ENCODE data around the gene KPNA4.

KPNA4 gene

DNA sequence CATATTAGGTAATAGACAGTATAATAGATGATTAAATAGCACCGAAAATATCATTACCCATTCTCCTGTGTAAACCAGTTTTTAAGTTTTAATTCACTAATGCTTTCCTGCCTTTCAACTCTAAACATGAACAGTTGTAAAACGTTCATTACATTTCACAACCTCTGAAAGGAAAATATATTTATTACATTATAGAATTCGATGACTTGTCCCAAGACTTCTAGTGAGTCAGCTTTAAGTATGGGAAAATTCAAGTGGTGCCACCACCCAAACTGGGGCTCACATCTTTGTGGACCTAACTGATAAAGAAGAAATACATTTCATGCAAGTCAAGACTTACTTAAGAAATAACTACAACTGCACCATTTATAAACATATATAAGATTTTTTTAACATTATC lies 117.8 kb downstream of the KPNA4 start:
- no peak for DNase-seq

DNA sequence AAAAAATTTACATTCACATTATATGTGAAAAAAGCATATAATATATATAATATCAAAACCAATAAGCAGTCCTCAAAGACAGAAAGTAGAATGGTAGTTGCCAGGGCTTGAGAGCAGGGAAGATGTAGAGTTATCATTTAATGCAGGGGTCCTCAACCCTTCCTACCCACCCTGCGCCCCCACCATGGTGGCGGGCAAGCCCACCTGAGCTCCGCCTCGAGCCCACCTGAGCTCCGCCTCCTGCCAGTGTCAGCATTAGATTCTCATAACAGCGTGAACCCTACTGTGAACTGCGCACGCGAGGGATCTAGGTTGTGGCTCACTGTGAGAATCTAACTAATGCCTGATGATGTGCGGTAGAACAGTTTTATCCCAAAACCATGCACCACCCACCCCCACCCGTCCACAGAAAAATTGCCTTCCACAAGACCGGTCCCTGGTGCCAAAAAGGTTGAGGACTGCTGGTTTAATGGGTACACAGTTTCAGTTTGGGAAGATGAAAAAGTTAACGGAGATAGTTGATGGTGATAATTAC lies 118.8 kb downstream of the KPNA4 start:
- no peak for DNase-seq

DNA sequence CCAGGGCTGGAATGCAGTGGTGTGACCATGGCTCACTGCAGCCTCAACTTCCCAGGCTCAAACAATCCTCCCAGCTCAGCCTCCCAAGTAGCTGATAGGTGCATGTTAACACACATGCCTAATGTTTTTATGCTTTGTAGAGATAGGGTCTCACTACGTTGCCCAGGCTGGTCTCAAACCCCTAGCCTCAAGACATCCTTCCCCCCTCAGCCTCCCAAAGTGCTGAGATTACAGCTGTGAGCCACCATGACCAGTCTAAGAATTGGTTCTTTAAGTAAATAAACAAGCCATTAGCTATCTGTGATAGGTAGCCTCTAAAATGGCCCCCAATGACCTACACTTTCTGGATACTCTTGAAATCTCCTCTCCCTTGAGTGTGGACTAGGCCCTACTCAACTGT lies 119.5 kb downstream of the KPNA4 start:
- DNase-seq: no peak
